NCI-H128 (cell line): ENCODE results near the gene PDE7B.
"Not testable (repeated sequence)": the region's sequence is repeated elsewhere in the genome, so short reads cannot be mapped to it uniquely, and the experiment has no call there.

Experiments
- DNase-seq: peaks from one replicate; lab custom pipeline; 2025; ENCODE audit not compliant: unreplicated experiment; lab: John Stamatoyannopoulos, UW

The PDE7B gene

DNA sequence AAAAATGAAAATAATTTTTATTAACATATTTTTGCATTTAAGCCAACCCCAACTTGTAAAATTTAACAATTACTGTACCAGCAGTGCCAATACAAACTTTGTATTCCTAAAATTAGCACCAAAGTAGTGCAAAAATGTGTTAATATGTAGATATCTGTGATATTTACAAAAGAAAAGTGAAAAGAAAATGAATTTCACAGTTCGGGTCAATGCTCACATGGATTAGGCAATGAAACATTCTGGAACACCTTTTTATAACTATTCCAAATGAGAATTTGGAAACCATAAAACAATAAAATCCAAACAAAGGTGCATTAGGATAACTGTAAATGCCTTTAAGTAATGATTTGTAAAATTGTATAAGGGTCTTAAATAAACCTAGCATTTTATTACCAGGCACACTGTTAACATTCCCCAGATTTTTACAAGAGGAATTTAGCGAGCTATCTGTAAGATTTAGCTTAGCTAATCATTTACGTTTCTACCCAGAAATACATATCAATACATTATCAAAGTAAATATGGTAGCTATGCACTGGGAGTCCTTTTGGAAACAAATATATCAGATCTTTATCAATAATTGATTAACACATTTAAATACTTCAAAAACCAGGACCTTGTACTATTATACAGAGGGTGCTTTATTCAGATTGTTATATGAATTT is 286.4 kb downstream of the PDE7B start:
- DNase-seq, result no peak

DNA sequence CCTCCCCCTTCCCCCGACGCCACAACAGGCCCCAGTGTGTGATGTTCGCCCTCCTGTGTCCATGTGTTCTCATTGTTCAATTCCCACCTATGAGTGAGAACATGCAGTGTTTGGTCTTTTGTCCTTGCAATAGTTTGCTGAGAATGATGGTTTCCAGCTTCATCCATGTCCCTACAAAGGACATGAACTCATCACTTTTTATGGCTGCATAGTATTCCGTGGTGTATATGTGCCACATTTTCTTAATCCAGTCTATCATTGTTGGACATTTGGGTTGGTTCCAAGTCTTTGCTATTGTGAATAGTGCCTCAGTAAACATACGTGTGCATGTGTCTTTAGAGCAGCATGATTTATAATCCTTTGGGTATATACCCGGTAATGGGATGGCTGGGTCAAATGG is 287.6 kb downstream of the PDE7B start:
- DNase-seq, result not testable (repeated sequence)

DNA sequence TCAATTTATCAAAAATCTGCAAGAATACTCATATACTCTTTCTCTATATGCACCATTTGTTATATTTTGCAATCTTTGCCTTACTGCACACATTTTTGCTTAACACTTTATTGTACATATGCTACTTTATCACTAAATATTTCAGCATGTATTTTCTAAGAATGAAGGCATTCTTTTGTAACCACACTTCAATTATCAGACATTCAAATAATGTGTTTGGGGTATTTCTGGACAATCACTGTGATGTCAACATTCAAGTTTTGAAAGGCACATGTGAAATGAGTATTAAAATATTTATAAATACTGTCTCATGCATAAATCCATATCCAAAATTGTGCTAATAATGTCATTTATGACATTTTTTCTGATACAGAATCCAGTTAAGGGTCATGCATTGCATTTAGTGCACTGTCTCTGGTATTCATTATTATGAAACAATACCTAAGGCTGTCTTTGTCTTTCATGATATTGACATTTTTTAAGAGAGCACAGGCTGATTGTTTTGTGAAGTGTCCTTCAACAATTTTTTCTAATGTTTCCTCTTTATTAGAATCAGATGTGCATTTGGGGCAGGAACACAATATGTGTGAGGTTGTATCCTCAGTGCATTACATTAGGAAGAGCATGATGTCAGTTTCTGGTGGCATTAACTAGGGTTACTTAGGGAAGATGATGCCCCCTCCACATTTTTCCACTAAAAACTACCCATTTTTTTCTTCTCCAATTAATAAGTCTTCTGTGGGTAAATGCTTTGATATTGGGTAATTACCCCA is 292.9 kb downstream of the PDE7B start:
- DNase-seq, result no peak

DNA sequence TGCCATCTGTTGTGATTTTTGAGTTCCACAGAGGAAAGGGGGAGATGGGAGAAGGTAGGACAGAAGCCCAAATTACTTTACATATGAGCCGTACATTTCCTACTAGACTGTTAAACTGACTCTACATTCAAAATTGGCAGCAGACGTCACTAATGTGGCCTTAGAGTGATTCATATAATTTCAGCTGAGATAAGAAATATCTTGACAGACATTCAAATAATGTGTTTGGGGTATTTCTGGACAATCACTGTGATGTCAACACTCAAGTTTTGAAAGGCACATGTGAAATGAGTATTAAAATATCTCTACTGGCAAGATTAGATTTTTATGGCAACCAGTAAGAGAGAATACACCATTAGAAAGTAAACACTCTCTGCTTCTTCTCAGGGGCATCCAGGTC is 294.6 kb downstream of the PDE7B start:
- DNase-seq, result no peak

DNA sequence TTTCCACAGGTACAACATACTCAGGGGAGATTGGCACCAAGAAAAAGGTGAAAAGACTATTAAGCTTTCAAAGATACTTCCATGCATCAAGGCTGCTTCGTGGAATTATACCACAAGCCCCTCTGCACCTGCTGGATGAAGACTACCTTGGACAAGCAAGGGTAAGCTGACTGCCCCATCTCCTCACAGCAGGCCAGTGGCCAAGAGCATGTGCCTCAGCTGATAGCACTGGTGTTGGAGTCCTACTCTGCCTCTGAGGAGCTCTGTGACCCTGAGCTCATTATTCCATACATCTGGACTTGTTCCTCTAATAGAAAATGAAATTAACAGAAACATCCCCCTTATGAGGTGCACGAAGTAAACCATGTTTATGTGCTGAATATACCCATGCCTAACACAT is 295.8 kb downstream of the PDE7B start:
- no peak for DNase-seq

DNA sequence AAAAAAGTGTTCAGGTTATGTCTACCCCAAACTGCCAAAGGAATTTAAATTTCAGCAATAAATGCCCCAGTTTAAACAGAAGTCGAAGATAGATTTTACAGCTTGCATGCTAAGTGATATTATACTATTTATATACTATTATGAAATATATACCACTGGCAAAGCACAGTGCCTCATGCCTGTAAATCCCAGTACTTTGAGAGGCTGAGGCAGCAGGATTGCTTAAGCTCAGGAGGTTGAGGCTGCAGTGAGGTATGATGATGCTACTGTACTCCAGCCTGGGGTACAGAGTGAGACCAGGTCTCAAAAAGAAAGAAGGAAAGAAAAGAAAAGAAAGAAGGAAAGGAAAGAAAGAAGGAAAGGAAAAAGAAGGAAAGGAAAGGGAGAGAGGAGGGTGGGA is 296.6 kb downstream of the PDE7B start:
- no peak for DNase-seq

DNA sequence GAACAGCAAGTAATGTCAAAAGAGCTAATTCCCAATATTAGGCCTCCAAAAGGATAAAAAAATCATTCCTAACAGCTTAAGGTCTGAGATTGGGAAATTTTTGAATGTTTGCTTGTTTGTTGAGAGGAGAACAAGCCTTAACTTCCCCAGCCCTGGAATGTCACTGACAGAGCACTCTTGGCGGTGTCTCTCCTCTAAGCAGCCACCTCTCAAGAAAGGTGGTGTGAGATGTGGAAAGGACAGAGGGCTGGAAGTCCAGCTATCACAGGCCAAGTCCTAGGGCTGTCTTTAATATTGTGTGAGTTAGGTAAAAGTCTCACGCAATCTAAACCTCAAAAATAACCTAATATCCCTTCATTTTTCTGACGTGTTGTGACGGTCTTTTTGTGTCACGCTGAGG is 297.0 kb downstream of the PDE7B start:
- no peak for DNase-seq

DNA sequence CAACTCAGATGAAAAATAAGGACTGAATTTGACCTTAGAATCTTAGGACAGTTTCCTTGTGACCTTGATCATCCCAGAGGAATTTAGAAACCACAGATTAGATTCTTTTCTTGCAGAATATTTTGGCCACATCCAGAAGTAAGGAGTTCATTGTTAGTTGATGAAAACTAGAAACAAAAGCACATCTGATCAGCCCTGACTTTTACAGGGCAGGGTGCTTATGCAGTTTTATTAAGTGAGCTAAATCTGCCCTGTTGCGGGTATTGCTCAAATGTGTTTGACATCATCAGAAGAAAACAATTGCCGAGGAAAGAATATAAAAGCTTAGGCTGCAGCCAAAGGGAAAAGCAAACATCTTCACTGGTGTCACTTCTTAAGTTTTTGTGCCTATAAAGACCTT is 297.8 kb downstream of the PDE7B start:
- DNase-seq, result no peak

DNA sequence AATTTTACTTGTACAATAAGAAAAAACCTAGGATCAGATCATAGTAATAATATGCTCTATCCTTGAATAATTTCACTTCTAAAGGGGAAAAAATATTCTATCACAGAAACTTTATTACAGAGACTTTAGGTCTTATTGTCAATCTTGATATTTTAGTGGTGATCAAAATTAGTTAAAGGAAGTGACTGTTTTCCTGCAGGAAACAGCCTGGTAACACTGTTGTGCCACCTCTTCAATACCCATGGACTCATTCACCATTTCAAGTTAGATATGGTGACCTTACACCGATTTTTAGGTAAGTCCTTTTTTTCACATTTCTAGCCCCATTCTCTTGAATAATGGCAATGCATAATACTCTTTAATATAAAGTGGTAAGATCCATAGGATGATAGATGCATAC is 299.5 kb downstream of the PDE7B start:
- no peak for DNase-seq

DNA sequence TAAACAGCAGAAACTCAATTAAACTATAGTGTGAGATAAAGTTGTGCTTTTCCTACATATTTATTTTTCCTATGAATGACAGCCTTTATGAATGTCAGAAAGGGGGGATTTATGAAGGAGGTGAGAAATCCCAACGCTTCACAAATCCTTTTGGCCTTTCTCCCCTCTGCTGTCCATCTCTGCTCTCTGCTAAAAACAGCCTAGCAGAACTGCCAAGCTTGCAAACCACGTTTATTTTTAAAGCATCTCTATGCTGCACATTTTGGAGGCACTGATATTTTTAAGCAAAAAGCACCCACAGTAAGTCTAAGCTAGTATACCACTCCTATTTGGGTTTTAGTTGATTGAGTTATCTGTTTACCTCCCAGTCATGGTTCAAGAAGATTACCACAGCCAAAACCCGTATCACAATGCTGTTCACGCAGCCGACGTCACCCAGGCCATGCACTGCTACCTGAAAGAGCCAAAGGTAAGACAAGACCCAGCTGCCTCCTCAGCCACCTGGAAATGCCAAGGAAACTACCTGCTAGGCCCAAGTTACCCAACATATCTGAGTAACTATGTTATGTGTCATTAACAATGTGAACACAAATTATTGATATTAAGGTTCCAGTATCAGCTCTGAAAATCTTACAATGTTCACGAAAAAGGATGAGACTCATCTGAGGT is 302.3 kb downstream of the PDE7B start:
- no peak for DNase-seq

DNA sequence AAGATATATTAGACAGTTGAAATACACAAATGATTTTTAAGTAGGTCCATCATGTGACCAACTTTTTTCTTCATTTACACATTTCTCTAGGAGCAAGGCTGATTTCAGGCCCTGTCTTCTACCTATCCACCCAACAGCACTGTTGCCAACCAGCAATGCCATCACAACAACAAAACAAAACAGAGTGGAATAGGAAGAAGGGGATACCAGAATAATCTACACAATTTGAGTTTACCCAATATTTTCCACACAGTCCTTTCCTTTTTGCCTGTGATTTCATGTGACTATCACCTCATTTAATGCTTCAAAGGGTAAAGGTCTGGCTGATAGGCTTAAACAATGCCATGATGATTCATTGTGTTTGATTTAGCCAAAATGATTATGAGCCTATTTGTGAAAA is 303.7 kb downstream of the PDE7B start:
- DNase-seq, result no peak

DNA sequence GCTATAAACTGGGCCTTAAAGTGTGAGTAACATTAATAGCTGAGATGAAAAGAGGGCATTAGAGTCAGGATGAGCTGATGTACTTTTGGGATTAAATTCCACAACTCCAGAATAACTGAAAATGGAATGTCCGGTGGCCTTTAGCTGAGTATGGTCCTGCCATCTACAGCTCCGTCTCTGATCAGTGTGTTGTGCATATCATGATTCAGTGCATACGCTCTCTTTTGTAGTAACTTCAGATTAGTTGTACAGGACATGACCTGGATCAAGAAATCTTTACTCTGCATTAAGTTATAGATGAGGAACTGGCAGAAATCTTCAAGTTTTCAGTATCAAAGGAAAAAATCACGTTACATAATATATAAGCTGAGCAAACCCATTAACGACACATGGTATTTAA is 306.2 kb downstream of the PDE7B start:
- no peak for DNase-seq

DNA sequence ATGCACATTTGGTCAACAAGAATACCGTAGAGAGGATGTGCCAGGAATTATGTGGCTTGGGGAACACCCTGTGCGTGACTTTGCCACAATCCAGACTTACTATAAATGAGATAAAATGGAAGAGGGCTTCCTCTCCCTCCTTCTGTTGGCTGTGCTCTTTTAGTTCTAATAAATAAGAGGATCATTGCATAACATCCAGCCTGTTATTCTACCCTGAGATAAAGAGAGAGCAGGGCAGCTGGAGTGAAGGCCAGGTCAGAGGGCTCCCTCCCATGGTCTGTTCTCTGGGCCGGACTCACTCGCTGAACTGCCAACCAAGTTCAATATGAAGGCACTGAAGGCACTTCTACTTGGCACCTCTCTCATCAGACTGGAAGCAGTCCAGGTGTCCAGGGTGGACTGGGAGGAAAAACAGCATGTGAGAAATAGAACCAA is 306.9 kb downstream of the PDE7B start:
- no peak for DNase-seq

DNA sequence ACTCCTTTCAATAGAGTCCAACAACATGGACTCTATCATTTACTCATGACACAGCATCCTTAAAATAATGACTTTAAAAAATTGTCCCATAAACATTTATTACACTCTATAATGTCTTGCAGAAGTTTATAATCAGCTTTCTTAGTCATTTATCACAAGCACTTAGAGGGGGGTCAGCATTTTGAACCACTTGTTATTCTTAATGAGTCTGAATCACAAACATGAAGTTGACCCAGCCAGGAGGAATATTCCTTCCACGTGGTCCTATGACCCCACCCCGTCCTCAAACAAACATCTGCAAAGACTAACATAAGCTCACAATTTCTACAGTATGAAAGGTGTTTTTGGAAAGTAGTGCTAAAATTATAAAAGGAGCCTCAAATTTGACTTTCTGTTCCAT is 307.5 kb downstream of the PDE7B start:
- no peak for DNase-seq

DNA sequence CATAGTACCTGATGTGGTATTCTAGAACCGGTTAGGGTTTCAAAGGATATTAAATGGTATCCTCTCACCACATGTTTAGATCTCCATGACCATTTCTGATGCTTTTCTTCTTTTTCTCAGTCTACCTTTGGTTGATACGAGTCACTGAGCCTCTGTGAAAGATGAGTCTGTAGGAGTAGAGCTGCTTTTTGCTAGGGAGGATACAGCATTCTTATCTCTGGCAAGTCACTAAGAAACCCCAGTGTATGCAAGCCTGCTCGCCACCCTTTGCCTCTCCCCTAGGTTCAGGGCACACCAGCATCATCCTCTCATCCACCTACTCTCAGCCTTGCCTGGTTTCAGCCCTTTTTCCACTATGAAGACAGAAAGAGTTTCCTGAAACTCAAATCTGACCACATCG is 308.7 kb downstream of the PDE7B start:
- DNase-seq, result no peak

DNA sequence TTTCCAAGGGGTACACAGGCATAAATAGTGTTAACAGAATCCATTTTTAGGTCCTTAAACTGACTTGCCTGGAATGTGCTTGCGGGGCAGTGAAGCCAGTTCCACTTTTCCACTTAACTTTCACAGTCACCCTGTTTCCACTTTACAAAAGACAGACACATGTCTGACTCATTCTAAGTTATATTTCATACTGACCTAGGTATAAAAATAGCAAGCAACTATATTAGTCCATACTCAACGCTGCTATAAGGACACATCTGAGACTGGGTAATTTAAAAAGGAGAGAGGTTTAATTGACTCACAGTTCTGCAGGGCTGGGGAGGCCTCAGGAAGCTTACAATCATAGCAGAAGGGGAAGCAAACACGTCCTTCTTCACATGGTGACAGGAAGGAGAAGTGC is 310.4 kb downstream of the PDE7B start:
- no peak for DNase-seq

DNA sequence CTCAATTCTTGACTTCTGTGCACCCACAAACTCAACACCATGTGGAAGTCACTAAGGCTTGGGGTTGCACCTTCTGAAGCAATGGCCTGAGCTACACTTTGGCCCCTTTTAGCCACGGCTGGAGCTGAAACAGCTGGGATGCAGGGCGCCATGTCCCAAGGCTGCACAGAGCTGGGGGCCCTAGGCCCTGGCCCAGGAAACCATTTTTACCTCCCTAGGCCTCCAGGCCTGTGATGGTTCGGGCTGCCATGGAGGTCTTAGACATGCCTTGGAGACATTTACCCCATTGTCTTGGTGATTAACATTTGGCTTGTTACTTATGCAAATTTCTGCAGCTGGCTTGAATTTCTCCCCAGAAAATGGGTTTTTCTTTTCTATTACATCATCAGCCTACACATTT is 311.8 kb downstream of the PDE7B start:
- no peak for DNase-seq

DNA sequence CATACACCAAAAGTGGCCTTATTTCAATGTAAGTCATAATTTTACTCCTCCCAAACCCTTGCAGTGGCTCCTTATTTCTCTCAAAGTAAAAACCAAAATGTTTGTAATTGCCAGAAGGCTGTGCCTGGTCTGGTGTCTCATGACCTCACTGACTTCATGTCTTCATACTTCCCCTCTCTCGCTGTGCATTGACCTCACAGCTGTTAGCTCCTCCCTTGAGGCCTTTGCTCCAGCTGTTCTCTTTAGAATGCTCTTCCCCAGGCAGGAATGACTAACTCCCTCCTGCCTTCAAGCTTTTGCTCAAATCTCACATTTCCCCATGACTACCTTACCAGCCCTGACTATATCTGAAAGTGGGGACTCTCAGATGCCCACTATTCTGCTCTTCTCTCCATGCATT is 315.3 kb downstream of the PDE7B start:
- no peak for DNase-seq

DNA sequence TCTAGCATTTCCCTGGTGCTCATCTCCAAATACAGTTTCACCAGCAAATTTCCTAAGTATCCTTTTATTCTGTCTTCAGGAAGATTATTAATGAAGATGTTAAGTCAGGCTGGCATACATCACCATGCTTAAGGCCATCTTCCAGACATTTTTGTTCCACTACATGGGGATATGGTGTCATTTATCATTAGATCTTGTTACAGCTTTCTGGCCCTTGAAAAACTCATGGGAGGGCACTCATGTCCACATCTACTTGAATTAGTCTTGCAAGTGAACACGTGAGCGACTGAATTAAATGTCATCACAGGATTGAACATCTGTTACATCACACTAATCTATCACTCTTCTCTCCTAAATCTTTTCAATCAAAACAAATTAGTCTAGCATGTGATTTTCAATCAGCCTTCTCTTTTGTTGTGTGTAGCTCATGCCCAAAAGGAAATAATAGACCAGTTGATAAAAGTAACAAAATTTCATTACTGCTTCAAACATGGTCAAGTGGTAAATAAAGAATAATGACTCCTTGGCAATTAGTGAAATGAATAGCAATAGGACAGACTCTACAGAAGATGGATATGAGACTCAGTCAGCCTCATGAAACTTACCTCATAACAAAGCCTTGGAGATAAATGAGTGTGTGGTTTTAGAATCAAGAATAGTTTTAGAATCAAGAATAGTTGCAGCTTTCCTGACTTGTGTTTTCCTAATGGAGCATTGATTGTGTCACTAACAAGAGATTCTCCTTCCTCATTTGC is 318.1 kb downstream of the PDE7B start:
- no peak for DNase-seq

DNA sequence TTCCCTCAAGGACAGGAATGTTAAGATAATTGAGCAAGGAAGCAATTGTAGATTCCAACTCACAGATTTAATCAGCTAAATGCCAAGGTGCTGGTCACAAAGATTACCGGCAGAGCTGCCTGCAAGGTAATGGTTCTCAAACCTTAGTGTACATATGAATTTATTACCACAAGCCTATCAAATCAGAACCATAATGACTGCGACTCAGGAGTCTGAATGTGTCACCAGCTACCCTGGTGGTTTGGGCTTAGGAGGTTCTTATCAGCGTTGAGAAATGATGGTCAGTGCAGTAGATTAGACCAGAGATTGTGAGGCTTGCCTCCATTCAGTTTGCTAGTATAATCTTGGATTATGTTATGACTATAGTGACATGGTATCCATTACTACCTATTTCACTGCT is 319.7 kb downstream of the PDE7B start:
- no peak for DNase-seq
